GM21390 (cell line): Measurements from ENCODE around the gene RTP3.

Source experiments
- ATAC-seq: cut with Tn5 transposase; IDR thresholded peaks from one replicate; pipeline ENCODE4 v1.9.1; 2021; ENCODE audit not compliant: unreplicated experiment

The RTP3 gene

GRCh38 chr3:46468753-46469600, 28.8 kb upstream of the RTP3 start:
- ATAC-seq: no peak

GRCh38 chr3:46469680-46470357, 28.0 kb upstream of the RTP3 start:
- ATAC-seq: no peak

- no peak for ATAC-seq
Measured at GRCh38 chr3:46470831-46471230, 26.9 kb upstream of the RTP3 start.

- ATAC-seq: no peak
Measured at GRCh38 chr3:46471371-46471914, 26.3 kb upstream of the RTP3 start.

GRCh38 chr3:46472736-46473135, 25.0 kb upstream of the RTP3 start:
- ATAC-seq: no peak

- no peak for ATAC-seq
Measured at GRCh38 chr3:46477145-46477544, 20.6 kb upstream of the RTP3 start.

- ATAC-seq: no peak
Measured at GRCh38 chr3:46477756-46478155, 20.0 kb upstream of the RTP3 start.

- no peak for ATAC-seq
Measured at GRCh38 chr3:46478341-46478740, 19.4 kb upstream of the RTP3 start.

GRCh38 chr3:46479021-46479420, 18.8 kb upstream of the RTP3 start:
- no peak for ATAC-seq

- no peak for ATAC-seq
Measured at GRCh38 chr3:46479696-46480095, 18.1 kb upstream of the RTP3 start.

GRCh38 chr3:46480491-46481195, 17.1 kb upstream of the RTP3 start:
- no peak for ATAC-seq

- no peak for ATAC-seq
Measured at GRCh38 chr3:46481636-46482035, 16.1 kb upstream of the RTP3 start.

GRCh38 chr3:46482632-46483350, 15.0 kb upstream of the RTP3 start:
- ATAC-seq: no peak

GRCh38 chr3:46483825-46484224, 14.0 kb upstream of the RTP3 start:
- no peak for ATAC-seq

GRCh38 chr3:46484388-46484787, 13.4 kb upstream of the RTP3 start:
- ATAC-seq: no peak

GRCh38 chr3:46484911-46485778, 12.6 kb upstream of the RTP3 start:
- no peak for ATAC-seq

- no peak for ATAC-seq
Measured at GRCh38 chr3:46485779-46486175, 12.0 kb upstream of the RTP3 start.

- peak; percentile 92 for ATAC-seq
Measured at GRCh38 chr3:46488735-46489361, 8.9 kb upstream of the RTP3 start.

- ATAC-seq: no peak
Measured at GRCh38 chr3:46489381-46489780, 8.4 kb upstream of the RTP3 start.
